Fibroblast of lung (primary cell): Measurements from ENCODE around the gene GRIA1. TPM values are rescaled to one million over a fixed set of nuclear protein-coding genes. Genes with fewer than 3 reads are reported as not detected.
A peak's percentile ranks its signal among the peaks of the same experiment; 100 is the strongest.

Source experiments
- DNase-seq, 2 donors: peaks; one replicate each; pipeline versions ENCODE4 v3.0.0 to v3.0.0-alpha.2; 2010; ENCODE audit warnings: low read depth in 2 of 2
- H2AFZ ChIP-seq: 2 replicates; pipeline ENCODE4 v1.5.1; 2012; ENCODE audit warnings: low read length, control low read depth, inconsistent platforms
- H3K27ac ChIP-seq: 2 replicates; pipeline ENCODE4 v1.5.1; 2011; ENCODE audit warnings: low read length, control low read depth; ENCODE audit not compliant: insufficient read depth
- H3K27me3 ChIP-seq: 2 replicates; pipeline ENCODE4 v1.5.1; 2011; ENCODE audit warnings: mild to moderate bottlenecking, low read length; ENCODE audit not compliant: control insufficient read depth, insufficient read depth
- H3K36me3 ChIP-seq: 2 replicates; pipeline ENCODE4 v1.5.1; 2011; ENCODE audit warnings: low read length; ENCODE audit not compliant: control insufficient read depth, insufficient read depth
- H3K4me1 ChIP-seq: 2 replicates; pipeline ENCODE4 v1.5.1; 2011; ENCODE audit warnings: low read length; ENCODE audit not compliant: control insufficient read depth, insufficient read depth; ENCODE audit errors: extremely low read depth
- H3K4me2 ChIP-seq: 2 replicates; pipeline ENCODE4 v1.5.1; 2011; ENCODE audit warnings: low read length, control low read depth; ENCODE audit not compliant: insufficient read depth; ENCODE audit errors: extremely low read depth
- H3K4me3 ChIP-seq, 4 experiments: fragments of 200-600 bp in 1 of 4; sonication (generic) in 1 of 4; replicated peaks in 1 of 4; 2 replicates each; pipeline ENCODE4 v1.5.1; 2011 to 2016; ENCODE audit warnings: low read length in 4 of 4, low read depth in 3 of 4, mild to moderate bottlenecking in 3 of 4, control low read depth in 2 of 4, inconsistent platforms in 1 of 4, mixed read lengths in 1 of 4; ENCODE audit not compliant: insufficient read depth in 1 of 4; ENCODE audit errors: control extremely low read depth in 1 of 4
- H3K79me2 ChIP-seq: 2 replicates; pipeline ENCODE4 v1.5.1; 2012; ENCODE audit warnings: mild to moderate bottlenecking, low read length, inconsistent platforms; ENCODE audit not compliant: control insufficient read depth, insufficient read depth
- H3K9ac ChIP-seq: 2 replicates; pipeline ENCODE4 v1.5.1; 2011; ENCODE audit warnings: mild to moderate bottlenecking, low read length, control low read depth; ENCODE audit not compliant: insufficient read depth
- H3K9me3 ChIP-seq: 2 replicates; pipeline ENCODE4 v1.5.1; 2012; ENCODE audit warnings: low read depth, low read length; ENCODE audit not compliant: control insufficient read depth, insufficient read depth
- H4K20me1 ChIP-seq: 2 replicates; pipeline ENCODE4 v1.5.1; 2011; ENCODE audit warnings: low read length; ENCODE audit not compliant: control insufficient read depth, insufficient read depth; ENCODE audit errors: extremely low read depth
- EZH2 ChIP-seq: IDR thresholded peaks from 2 replicates; pipeline ENCODE4 v1.5.1; 2012; ENCODE audit warnings: low read length, control low read depth, mild to moderate bottlenecking; ENCODE audit errors: missing control alignments
- polyA plus RNA-seq, 2 donors: library from polyadenylated mRNA; depleted of rRNA in 1 of 2; stranded (reverse) in 1 of 2; unstranded in 1 of 2; fragments of >200 nt; gene quantifications; 2 replicates each; pipeline ENCODE4 v1.2.1, GENCODE V29; 2011 to 2012; ENCODE audit warnings: missing spikeins in 1 of 2
- total RNA-seq: library from RNA; depleted of rRNA; stranded (reverse); fragments of >200 nt; gene quantifications from 2 replicates; pipeline ENCODE4 v1.2.1, GENCODE V29; 2014
- TF ChIP-seq, protein P1 (sequence below), 2 donors: IDR thresholded peaks in 1 of 2; conservative IDR thresholded peaks in 1 of 2; 1 replicate in 1 of 2; 2 replicates in 1 of 2; pipeline ENCODE4 v1.5.1; 2011 to 2012; ENCODE audit warnings: low read length in 2 of 2, control low read depth in 1 of 2, inconsistent platforms in 1 of 2, low read depth in 1 of 2, mild to moderate bottlenecking in 1 of 2

Gene GRIA1
- total and polyA plus RNA-seq, 2 donors (not counting 1 experiment from before 2014, with no cell fraction given), result 2.0 to 4.5 TPM

DNA sequence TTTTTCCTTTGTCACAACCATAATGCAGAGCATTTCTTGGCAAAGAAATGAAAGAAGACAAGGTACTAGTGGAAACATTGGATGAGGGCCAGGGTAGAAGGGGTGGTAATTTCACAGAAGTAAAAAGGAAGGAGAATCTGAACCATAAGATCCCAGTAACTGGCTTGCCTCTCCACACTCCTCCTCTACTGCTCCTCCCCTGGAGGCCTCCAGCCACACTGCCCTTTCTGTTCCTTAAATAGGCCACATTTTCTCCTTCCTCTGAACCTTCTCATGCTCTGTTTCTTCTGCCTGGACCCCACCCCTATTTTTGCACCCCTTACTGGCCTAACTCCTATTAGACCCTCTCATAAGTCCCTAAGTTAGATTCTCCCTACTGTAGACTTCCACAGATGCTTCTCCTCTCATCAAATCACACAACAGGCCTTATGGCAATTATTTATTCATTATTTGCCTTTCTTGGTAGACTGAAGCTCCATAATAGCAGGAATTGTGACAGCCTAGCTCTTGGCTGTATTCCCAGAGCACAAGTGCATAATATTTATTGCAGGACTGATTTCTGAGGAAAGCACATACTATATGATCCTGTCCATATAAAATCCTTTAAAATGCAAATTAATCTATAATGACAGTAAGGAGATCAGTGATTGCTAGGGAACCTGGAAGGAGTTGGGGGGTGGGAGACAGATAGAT lies 31.3 kb upstream of the GRIA1 start:
- no peaks in the 10 kb centered on the region for H3K27me3 ChIP-seq
- TF ChIP-seq, protein P1, sequence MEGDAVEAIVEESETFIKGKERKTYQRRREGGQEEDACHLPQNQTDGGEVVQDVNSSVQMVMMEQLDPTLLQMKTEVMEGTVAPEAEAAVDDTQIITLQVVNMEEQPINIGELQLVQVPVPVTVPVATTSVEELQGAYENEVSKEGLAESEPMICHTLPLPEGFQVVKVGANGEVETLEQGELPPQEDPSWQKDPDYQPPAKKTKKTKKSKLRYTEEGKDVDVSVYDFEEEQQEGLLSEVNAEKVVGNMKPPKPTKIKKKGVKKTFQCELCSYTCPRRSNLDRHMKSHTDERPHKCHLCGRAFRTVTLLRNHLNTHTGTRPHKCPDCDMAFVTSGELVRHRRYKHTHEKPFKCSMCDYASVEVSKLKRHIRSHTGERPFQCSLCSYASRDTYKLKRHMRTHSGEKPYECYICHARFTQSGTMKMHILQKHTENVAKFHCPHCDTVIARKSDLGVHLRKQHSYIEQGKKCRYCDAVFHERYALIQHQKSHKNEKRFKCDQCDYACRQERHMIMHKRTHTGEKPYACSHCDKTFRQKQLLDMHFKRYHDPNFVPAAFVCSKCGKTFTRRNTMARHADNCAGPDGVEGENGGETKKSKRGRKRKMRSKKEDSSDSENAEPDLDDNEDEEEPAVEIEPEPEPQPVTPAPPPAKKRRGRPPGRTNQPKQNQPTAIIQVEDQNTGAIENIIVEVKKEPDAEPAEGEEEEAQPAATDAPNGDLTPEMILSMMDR (conservative IDR thresholded peaks at IDR 0.05 in 1 of 2, IDR thresholded peaks at IDR 0.05 in 1 of 2; ENCODE audit: low read depth in 1 of 2, low read length in 2 of 2), result no peak
- no peak for TF ChIP-seq EZH2
- H2AFZ ChIP-seq, result no peak overlapping the region
- H3K4me2 ChIP-seq, result no peak overlapping the region
- DNase-seq, result peak in 1 of 2 donors; percentile 13
- no peak overlapping the region for H3K9ac ChIP-seq
- H3K4me3 ChIP-seq, result no peak overlapping the region
- H3K36me3 ChIP-seq, result no peaks in the 10 kb centered on the region
- H3K9me3 ChIP-seq, result no peaks in the 10 kb centered on the region
- no peaks in the 10 kb centered on the region for H4K20me1 ChIP-seq
- H3K79me2 ChIP-seq, result no peaks in the 10 kb centered on the region
- H3K4me1 ChIP-seq, result no peaks in the 10 kb centered on the region
- no peak overlapping the region for H3K27ac ChIP-seq

DNA sequence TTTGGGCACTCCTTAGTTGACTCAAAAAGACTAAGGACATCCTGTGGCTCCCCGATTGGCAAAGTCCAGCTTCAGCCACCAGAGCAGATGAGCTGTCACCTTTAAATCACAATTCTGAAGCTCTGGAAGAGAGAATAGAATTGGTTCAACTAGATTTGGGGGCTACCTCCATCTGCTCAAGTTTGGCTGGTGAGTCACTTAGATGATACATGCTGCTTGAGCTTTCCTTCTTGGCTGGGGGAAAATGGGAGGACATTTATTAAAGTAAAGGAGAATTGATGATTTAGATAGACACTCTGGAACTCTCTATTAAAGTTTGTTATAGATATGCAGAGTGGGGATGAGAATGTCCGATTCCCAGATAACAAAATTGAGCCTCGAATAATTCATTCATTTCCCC lies 30.0 kb upstream of the GRIA1 start:
- Histone ChIP-seq H3K4me2 (no peak overlapping the region), H3K27ac (no peak overlapping the region), H2AFZ (no peak overlapping the region), H3K9ac (no peak overlapping the region), H3K36me3 (no peaks in the 10 kb centered on the region), H3K4me3 (no peak overlapping the region), H3K79me2 (no peaks in the 10 kb centered on the region), H3K4me1 (no peaks in the 10 kb centered on the region), H4K20me1 (no peaks in the 10 kb centered on the region), H3K27me3 (no peaks in the 10 kb centered on the region), H3K9me3 (no peaks in the 10 kb centered on the region)
- TF ChIP-seq EZH2, result no peak
- TF ChIP-seq, protein P1 (conservative IDR thresholded peaks at IDR 0.05 in 1 of 2, IDR thresholded peaks at IDR 0.05 in 1 of 2; ENCODE audit: low read depth in 1 of 2, low read length in 2 of 2), result no peak
- no peak for DNase-seq

- TF ChIP-seq, protein P1 (conservative IDR thresholded peaks at IDR 0.05 in 1 of 2, IDR thresholded peaks at IDR 0.05 in 1 of 2; ENCODE audit: low read depth in 1 of 2, low read length in 2 of 2), result no peak
- TF ChIP-seq EZH2, result no peak
- Histone ChIP-seq H3K4me2 (no peak overlapping the region), H3K27me3 (no peaks in the 10 kb centered on the region), H3K27ac (no peak overlapping the region), H3K79me2 (no peaks in the 10 kb centered on the region), H3K4me1 (no peaks in the 10 kb centered on the region), H3K9me3 (no peaks in the 10 kb centered on the region), H3K36me3 (no peaks in the 10 kb centered on the region), H3K4me3 (no peak overlapping the region), H2AFZ (no peak overlapping the region), H4K20me1 (no peaks in the 10 kb centered on the region), H3K9ac (no peak overlapping the region)
- DNase-seq, result no peak
Observed at GRCh38 chr5:153461341-153461740, 29.1 kb upstream of the GRIA1 start.
